Limb (tissue), 2 donors: ENCODE measurements around the gene AZU1.

Experiments used
- DNase-seq, 2 donors: peaks; one replicate each; pipeline ENCODE4 v3.0.0-alpha.2; 2016; ENCODE audit errors: extremely low spot score in 2 of 2

AZU1 gene

GRCh38 chr19:797528-798414 is 29.9 kb upstream of the AZU1 start:
- DNase-seq = peak; percentile 93

- no peak for DNase-seq
These were observed 29.1 kb upstream of the AZU1 start for GRCh38 chr19:798415-799075.

- DNase-seq = no peak
These were observed 28.4 kb upstream of the AZU1 start for GRCh38 chr19:799076-799881.

GRCh38 chr19:800360-801029 is 27.1 kb upstream of the AZU1 start:
- DNase-seq = no peak

- DNase-seq = peak in 1 of 2 donors; percentile 50
These were observed 26.4 kb upstream of the AZU1 start for GRCh38 chr19:801030-801860.

GRCh38 chr19:801861-802497 is 25.7 kb upstream of the AZU1 start:
- DNase-seq = peak in 1 of 2 donors; percentile 51

GRCh38 chr19:802498-803098 is 25.0 kb upstream of the AZU1 start:
- peak in 1 of 2 donors; percentile 60 for DNase-seq

GRCh38 chr19:803099-803561 is 24.5 kb upstream of the AZU1 start:
- no peak for DNase-seq

- no peak for DNase-seq
These were observed 23.8 kb upstream of the AZU1 start for GRCh38 chr19:803686-804418.

GRCh38 chr19:804419-805165 is 23.0 kb upstream of the AZU1 start:
- DNase-seq = no peak

- DNase-seq = no peak
These were observed 22.5 kb upstream of the AZU1 start for GRCh38 chr19:805166-805551.

GRCh38 chr19:805600-806550 is 21.8 kb upstream of the AZU1 start:
- DNase-seq = no peak

GRCh38 chr19:806815-807421 is 20.7 kb upstream of the AZU1 start:
- no peak for DNase-seq

- DNase-seq = no peak
These were observed 19.8 kb upstream of the AZU1 start for GRCh38 chr19:807627-808422.

- no peak for DNase-seq
These were observed 19.2 kb upstream of the AZU1 start for GRCh38 chr19:808423-808775.
